Skeletal muscle satellite cell (primary cell): ENCODE data around the gene ROBO2.

ENCODE experiments used
- H3K27me3 ChIP-seq: 2 replicates; pipeline ENCODE4 v1.7.0; 2013; ENCODE audit warnings: low read length; ENCODE audit not compliant: control insufficient read depth, insufficient read depth
- H3K36me3 ChIP-seq: 2 replicates; pipeline ENCODE4 v1.7.0; 2013; ENCODE audit warnings: mild to moderate bottlenecking, control low read depth, low read length; ENCODE audit not compliant: insufficient read depth
- H3K4me1 ChIP-seq: 2 replicates; pipeline ENCODE4 v1.7.0; 2013; ENCODE audit warnings: low read length; ENCODE audit not compliant: control insufficient read depth, insufficient read depth
- H3K4me2 ChIP-seq: 2 replicates; pipeline ENCODE4 v1.7.0; 2013; ENCODE audit warnings: mild to moderate bottlenecking, low read length
- H3K4me3 ChIP-seq: 2 replicates; pipeline ENCODE4 v1.7.0; 2013; ENCODE audit warnings: low read length
- H3K9ac ChIP-seq: 2 replicates; pipeline ENCODE4 v1.7.0; 2013; ENCODE audit warnings: mild to moderate bottlenecking, low read depth, low read length, moderate library complexity
- H3K9me3 ChIP-seq: replicated peaks from 2 replicates; pipeline ENCODE4 v1.7.0; 2013; ENCODE audit warnings: mild to moderate bottlenecking, control low read depth, low read length

Gene ROBO2

GRCh38 chr3:77271711-77272110 lies 231.8 kb downstream of the ROBO2 start:
- H3K9me3 ChIP-seq = no peaks in the 10 kb centered on the region
- no peak overlapping the region for H3K9ac ChIP-seq
- no peaks in the 10 kb centered on the region for H3K27me3 ChIP-seq
- H3K36me3 ChIP-seq = no peaks in the 10 kb centered on the region
- no peak overlapping the region for H3K4me3 ChIP-seq
- H3K4me2 ChIP-seq = no peak overlapping the region
- H3K4me1 ChIP-seq = no peaks in the 10 kb centered on the region

GRCh38 chr3:77279276-77279675 lies 239.4 kb downstream of the ROBO2 start:
- no peaks in the 10 kb centered on the region for H3K4me1 ChIP-seq
- no peak overlapping the region for H3K9ac ChIP-seq
- H3K4me2 ChIP-seq = no peak overlapping the region
- no peak overlapping the region for H3K4me3 ChIP-seq
- H3K36me3 ChIP-seq = no peaks in the 10 kb centered on the region
- H3K27me3 ChIP-seq = no peaks in the 10 kb centered on the region
- no peaks in the 10 kb centered on the region for H3K9me3 ChIP-seq

- Histone ChIP-seq H3K36me3 (no peaks in the 10 kb centered on the region), H3K9me3 (no peaks in the 10 kb centered on the region), H3K4me1 (no peaks in the 10 kb centered on the region), H3K4me3 (no peak overlapping the region), H3K4me2 (no peak overlapping the region), H3K27me3 (no peaks in the 10 kb centered on the region), H3K9ac (no peak overlapping the region)
Measured at GRCh38 chr3:77281721-77282120, 241.8 kb downstream of the ROBO2 start.

- no peaks in the 10 kb centered on the region for H3K9me3 ChIP-seq
- no peaks in the 10 kb centered on the region for H3K36me3 ChIP-seq
- no peaks in the 10 kb centered on the region for H3K4me1 ChIP-seq
- no peak overlapping the region for H3K4me3 ChIP-seq
- H3K9ac ChIP-seq = no peak overlapping the region
- no peaks in the 10 kb centered on the region for H3K27me3 ChIP-seq
- no peak overlapping the region for H3K4me2 ChIP-seq
Measured at GRCh38 chr3:77283108-77283507, 243.2 kb downstream of the ROBO2 start.

- H3K27me3 ChIP-seq = no peaks in the 10 kb centered on the region
- no peaks in the 10 kb centered on the region for H3K4me1 ChIP-seq
- no peaks in the 10 kb centered on the region for H3K9me3 ChIP-seq
- H3K36me3 ChIP-seq = no peaks in the 10 kb centered on the region
- no peak overlapping the region for H3K9ac ChIP-seq
- no peak overlapping the region for H3K4me3 ChIP-seq
- no peak overlapping the region for H3K4me2 ChIP-seq
Measured at GRCh38 chr3:77288348-77288747, 248.4 kb downstream of the ROBO2 start.

GRCh38 chr3:77296527-77296926 lies 256.6 kb downstream of the ROBO2 start:
- Histone ChIP-seq H3K4me2 (no peak overlapping the region), H3K9me3 (no peaks in the 10 kb centered on the region), H3K9ac (no peak overlapping the region), H3K4me3 (no peak overlapping the region), H3K27me3 (no peaks in the 10 kb centered on the region), H3K4me1 (no peaks in the 10 kb centered on the region), H3K36me3 (no peaks in the 10 kb centered on the region)

GRCh38 chr3:77298417-77298816 lies 258.5 kb downstream of the ROBO2 start:
- Histone ChIP-seq H3K27me3 (no peaks in the 10 kb centered on the region), H3K9me3 (no peaks in the 10 kb centered on the region), H3K9ac (no peak overlapping the region), H3K4me2 (no peak overlapping the region), H3K4me1 (no peaks in the 10 kb centered on the region), H3K4me3 (no peak overlapping the region), H3K36me3 (no peaks in the 10 kb centered on the region)

- Histone ChIP-seq H3K4me1 (no peaks in the 10 kb centered on the region), H3K27me3 (no peaks in the 10 kb centered on the region), H3K4me3 (no peak overlapping the region), H3K36me3 (no peaks in the 10 kb centered on the region), H3K4me2 (no peak overlapping the region), H3K9me3 (no peaks in the 10 kb centered on the region), H3K9ac (no peak overlapping the region)
Measured at GRCh38 chr3:77303955-77304699, 264.2 kb downstream of the ROBO2 start.

GRCh38 chr3:77304700-77305021 lies 264.8 kb downstream of the ROBO2 start:
- no peaks in the 10 kb centered on the region for H3K27me3 ChIP-seq
- no peaks in the 10 kb centered on the region for H3K9me3 ChIP-seq
- H3K36me3 ChIP-seq = no peaks in the 10 kb centered on the region
- no peaks in the 10 kb centered on the region for H3K4me1 ChIP-seq
- no peak overlapping the region for H3K4me2 ChIP-seq
- no peak overlapping the region for H3K4me3 ChIP-seq
- H3K9ac ChIP-seq = no peak overlapping the region

- H3K36me3 ChIP-seq = no peaks in the 10 kb centered on the region
- H3K4me3 ChIP-seq = no peak overlapping the region
- no peaks in the 10 kb centered on the region for H3K4me1 ChIP-seq
- no peak overlapping the region for H3K9ac ChIP-seq
- no peaks in the 10 kb centered on the region for H3K27me3 ChIP-seq
- no peak overlapping the region for H3K4me2 ChIP-seq
- H3K9me3 ChIP-seq = no peaks in the 10 kb centered on the region
Measured at GRCh38 chr3:77309460-77309859, 269.6 kb downstream of the ROBO2 start.

GRCh38 chr3:77313843-77314242 lies 273.9 kb downstream of the ROBO2 start:
- no peak overlapping the region for H3K4me3 ChIP-seq
- H3K9me3 ChIP-seq = no peaks in the 10 kb centered on the region
- H3K9ac ChIP-seq = no peak overlapping the region
- no peaks in the 10 kb centered on the region for H3K27me3 ChIP-seq
- no peaks in the 10 kb centered on the region for H3K4me1 ChIP-seq
- no peaks in the 10 kb centered on the region for H3K36me3 ChIP-seq
- H3K4me2 ChIP-seq = no peak overlapping the region

GRCh38 chr3:77319711-77320110 lies 279.8 kb downstream of the ROBO2 start:
- peaks cover 4% of the 10 kb centered on the region for H3K4me1 ChIP-seq

More at GRCh38 chr3:77319711-77320110, 279.8 kb downstream of the ROBO2 start:
- Histone ChIP-seq H3K36me3 (no peaks in the 10 kb centered on the region), H3K9me3 (no peaks in the 10 kb centered on the region), H3K27me3 (no peaks in the 10 kb centered on the region), H3K4me3 (no peak overlapping the region), H3K9ac (no peak overlapping the region), H3K4me2 (no peak overlapping the region)
